Esophagus mucosa (tissue), 1 donor: Measurements from ENCODE around the gene USP11. TPM values are rescaled to one million over a fixed set of nuclear protein-coding genes. Genes with fewer than 3 reads are reported as not detected.
A peak's percentile ranks its signal among the peaks of the same experiment; 100 is the strongest.
"Not testable (repeated sequence)": the region's sequence is repeated elsewhere in the genome, so short reads cannot be mapped to it uniquely, and the experiment has no call there.

Source experiments
- ATAC-seq: fragments of 200-7000 bp; cut with Tn5 transposase; one replicate; pipeline ENCODE4 v1.9.1; 2020
- total RNA-seq: library from RNA; stranded (reverse); gene quantifications from one replicate; pipeline ENCODE4 v1.2.4, GENCODE V29; 2023
- donor health status: DM: yes; HTN: yes; CAD: no.

The USP11 gene
- total RNA-seq, 1 donor from 2014 or later, result 13.2 TPM

GRCh38 chrX:47247999-47248320 lies 15.2 kb downstream of the USP11 start:
- no peak for ATAC-seq

- ATAC-seq, result no peak
These were observed 15.8 kb downstream of the USP11 start for GRCh38 chrX:47248576-47248975.

- no peak for ATAC-seq
These were observed 17.2 kb downstream of the USP11 start for GRCh38 chrX:47250017-47250347.

- not testable (repeated sequence) for ATAC-seq
These were observed 24.8 kb downstream of the USP11 start for GRCh38 chrX:47257620-47258019.

DNA sequence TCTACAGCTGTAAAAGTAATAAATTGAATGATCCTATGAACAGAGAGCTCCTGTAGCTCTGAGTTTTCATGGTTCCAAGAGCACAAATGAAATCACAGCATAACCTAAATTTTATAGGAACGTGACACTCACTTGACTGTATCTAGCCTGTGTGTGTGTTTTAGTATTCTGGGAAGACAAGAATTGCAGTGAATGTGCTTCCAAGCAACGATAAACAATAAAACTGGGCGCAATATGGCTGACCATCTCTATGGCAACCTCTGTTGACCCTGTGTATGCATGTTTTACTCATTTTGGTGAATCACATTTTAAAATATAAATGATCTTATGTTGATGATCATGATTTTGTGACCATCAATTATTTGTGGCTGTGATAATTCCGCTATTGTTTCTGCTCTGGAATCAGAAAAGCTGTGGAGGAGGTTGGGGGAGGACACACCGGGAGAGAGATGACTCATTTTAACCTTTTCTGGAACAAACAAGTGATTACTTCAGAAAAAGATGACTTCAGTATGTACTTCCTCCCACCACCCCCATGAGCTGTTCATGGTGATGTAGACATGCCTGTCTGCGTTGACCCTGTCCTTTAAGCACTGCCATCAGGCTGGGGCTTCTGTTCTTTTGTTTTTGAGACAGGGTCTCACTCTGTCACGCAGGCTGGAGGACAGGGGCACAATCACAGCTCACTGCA lies 31.8 kb downstream of the USP11 start:
- ATAC-seq, result no peak

DNA sequence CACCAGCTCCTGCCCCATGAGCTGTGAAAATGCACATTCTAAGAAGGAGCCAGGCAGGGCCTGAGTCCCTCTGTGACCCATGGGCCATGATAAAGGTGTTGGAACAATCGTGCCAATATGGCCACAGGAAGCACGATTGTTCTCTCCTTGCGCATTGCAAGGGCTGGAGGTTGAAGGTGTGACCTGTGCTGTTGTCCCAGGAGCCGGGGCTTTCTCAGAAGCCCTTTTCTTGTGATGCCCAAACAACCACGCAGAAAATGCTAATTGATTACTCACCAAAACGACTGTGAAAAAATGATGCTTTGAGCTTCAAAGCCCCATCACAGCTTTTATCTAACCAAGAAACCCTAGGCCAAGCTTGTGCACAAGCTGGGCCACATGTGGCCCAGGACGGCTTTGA lies 33.8 kb downstream of the USP11 start:
- no peak for ATAC-seq

- no peak for ATAC-seq
These were observed 39.2 kb downstream of the USP11 start for GRCh38 chrX:47272013-47272408.

GRCh38 chrX:47273011-47273730 lies 40.4 kb downstream of the USP11 start:
- no peak for ATAC-seq

DNA sequence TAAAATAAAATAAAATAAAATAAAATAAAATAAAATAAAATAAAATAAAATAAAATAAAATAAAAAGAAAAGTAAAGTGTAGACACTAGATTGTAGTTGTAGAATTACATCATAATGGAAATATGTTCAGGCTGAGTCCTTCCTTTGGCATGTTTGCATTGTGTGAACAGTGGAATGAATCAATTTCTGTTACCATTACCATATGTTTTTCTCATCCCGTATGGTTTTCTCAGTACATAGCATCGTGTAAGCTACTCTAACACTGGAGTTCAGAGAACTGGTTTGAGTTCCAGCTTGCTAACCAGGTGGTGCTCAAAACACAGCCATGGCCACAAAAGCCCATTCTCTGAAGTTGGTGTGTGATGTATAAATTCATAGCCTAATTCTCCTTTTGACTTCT lies 45.9 kb downstream of the USP11 start:
- ATAC-seq, result no peak

- no peak for ATAC-seq
These were observed 50.4 kb downstream of the USP11 start for GRCh38 chrX:47283015-47283771.

GRCh38 chrX:47284616-47285015 lies 51.8 kb downstream of the USP11 start:
- not testable (repeated sequence) for ATAC-seq

DNA sequence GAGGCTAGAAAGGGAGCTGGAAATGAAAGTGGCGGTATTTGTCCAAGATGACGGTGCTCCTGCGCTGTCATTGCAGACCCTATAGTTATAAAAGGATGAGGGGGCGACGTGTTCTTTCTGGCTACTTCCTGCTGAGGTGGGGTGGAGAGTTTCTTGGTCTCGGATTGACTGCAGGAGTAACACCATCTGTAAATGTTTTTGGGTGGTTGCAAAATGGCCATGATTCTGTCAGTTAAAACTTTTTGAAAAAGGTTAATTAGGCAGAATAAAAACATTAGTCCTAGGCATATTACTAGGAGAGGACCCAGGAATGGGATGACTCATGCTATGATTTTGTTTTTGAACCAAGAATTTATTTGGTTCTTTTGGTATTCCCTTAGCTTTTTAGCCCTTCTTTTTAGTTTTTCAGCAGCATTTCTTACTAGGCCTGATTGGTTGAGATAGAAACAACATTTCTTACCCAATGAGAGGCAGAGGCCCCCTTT lies 53.1 kb downstream of the USP11 start:
- no peak for ATAC-seq

DNA sequence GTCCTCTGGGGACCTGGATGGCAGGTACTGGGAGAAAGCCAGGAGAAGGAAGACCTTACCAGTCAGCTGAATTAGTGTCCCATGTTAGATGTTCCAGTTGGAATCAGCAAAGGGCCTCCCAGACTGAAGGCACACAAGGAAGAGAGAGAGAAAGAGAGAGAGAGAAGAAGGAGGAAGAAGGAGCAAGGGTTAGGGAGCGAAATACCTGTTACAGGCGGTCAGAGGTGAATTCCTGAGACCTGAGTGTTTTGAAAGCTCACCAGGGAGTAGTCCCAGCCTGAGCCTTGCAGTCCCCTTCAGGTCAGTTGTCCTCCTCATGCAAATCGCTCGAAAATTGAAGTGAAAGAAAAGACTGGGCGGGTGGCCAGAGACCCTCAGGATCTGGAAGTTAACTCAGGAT lies 60.3 kb downstream of the USP11 start:
- ATAC-seq, result peak; percentile 43

GRCh38 chrX:47296766-47297365 lies 64.1 kb downstream of the USP11 start:
- ATAC-seq, result peak; percentile 19

DNA sequence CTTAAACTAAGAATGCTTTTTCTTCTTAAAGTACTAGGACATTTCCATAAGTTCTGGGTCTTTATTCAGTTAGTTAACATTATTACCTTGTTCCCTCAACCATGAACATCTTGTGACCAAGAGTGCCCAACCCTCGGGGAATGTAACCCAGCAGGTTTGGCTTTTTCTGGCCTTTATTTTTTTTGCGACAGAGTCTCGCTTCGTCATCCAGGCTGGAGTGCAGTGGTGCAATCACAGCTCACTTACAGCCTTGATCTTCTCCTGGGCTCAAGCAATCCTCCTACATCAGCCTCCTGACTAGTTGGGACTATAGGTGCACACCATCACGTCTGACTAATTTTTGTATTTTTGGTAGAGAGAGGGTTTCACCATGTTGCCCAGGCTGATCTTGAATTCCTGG lies 65.1 kb downstream of the USP11 start:
- peak; percentile 92 for ATAC-seq

Other genes with a start within 250 kb of the USP11 start
- 0.20 TPM for gene RGN, start 154.6 kb upstream of the USP11 start, total RNA-seq
- gene NDUFB11, start 88.3 kb upstream of the USP11 start, total RNA-seq, result 67.4 TPM
- gene RBM10, start 87.8 kb upstream of the USP11 start, total RNA-seq, result 23.6 TPM
- 190 TPM for gene UBA1, start 39.2 kb upstream of the USP11 start, total RNA-seq
- gene CDK16, start 14.3 kb upstream of the USP11 start, total RNA-seq, result 80.7 TPM
- 0.16 TPM for gene ZNF157, start 137.6 kb downstream of the USP11 start, total RNA-seq